Erythroblast (primary cell): ENCODE measurements around the gene ZNF524.

Experiments
- DNase-seq, 2 experiments: peaks; one replicate each; lab custom pipeline; 2025; lab: John Stamatoyannopoulos, UW
- GATA1 ChIP-seq: IDR thresholded peaks from 2 replicates; pipeline ENCODE4 v1.6.1; 2011; ENCODE audit warnings: low read depth, mild to moderate bottlenecking, control low read depth, low read length, moderate library complexity
- POLR2A ChIP-seq: IDR thresholded peaks from 2 replicates; pipeline ENCODE4 v1.6.1; 2011; ENCODE audit warnings: mild to moderate bottlenecking, low read length

The ZNF524 gene

GRCh38 chr19:55586976-55587668, 13.0 kb upstream of the ZNF524 start:
- peak; percentile 93 to 96 for DNase-seq

GRCh38 chr19:55588738-55589137, 11.3 kb upstream of the ZNF524 start:
- no peak for TF ChIP-seq POLR2A
- TF ChIP-seq GATA1: no peak
- no peak for DNase-seq

More at GRCh38 chr19:55586976-55587668, 13.0 kb upstream of the ZNF524 start:
- TF ChIP-seq GATA1 (no peak), POLR2A (no peak)

GRCh38 chr19:55590109-55590508, 10.0 kb upstream of the ZNF524 start:
- TF ChIP-seq POLR2A (no peak), GATA1 (no peak)
- no peak for DNase-seq

- DNase-seq: peak; percentile 68 to 71
- TF ChIP-seq GATA1: no peak
- TF ChIP-seq POLR2A: no peak
Observed at GRCh38 chr19:55590617-55591016, 9.5 kb upstream of the ZNF524 start.

- peak in 1 of 2 experiments; percentile 42 for DNase-seq
- TF ChIP-seq POLR2A (no peak), GATA1 (no peak)
Observed at GRCh38 chr19:55591555-55591954, 8.5 kb upstream of the ZNF524 start.

GRCh38 chr19:55592391-55593090, 7.5 kb upstream of the ZNF524 start:
- no peak for DNase-seq
- no peak for TF ChIP-seq POLR2A
- no peak for TF ChIP-seq GATA1

- no peak for DNase-seq
- no peak for TF ChIP-seq GATA1
Observed at GRCh38 chr19:55593096-55593772, 6.9 kb upstream of the ZNF524 start.

GRCh38 chr19:55594996-55595545, 5.0 kb upstream of the ZNF524 start:
- TF ChIP-seq GATA1: no peak
- no peak for TF ChIP-seq POLR2A
- DNase-seq: no peak

GRCh38 chr19:55596304-55596703, 3.8 kb upstream of the ZNF524 start:
- no peak for DNase-seq
- TF ChIP-seq GATA1 (no peak), POLR2A (no peak)

GRCh38 chr19:55597501-55597921, 2.6 kb upstream of the ZNF524 start:
- DNase-seq: no peak
- TF ChIP-seq GATA1: no peak
- TF ChIP-seq POLR2A: no peak

- no peak for TF ChIP-seq GATA1
- no peak for TF ChIP-seq POLR2A
- no peak for DNase-seq
Observed at GRCh38 chr19:55598034-55598433, 2.1 kb upstream of the ZNF524 start.

- DNase-seq: peak; percentile 96 to 98
Observed at GRCh38 chr19:55598719-55599467, 1.2 kb upstream of the ZNF524 start.

GRCh38 chr19:55599468-55599841, 633 bp upstream of the ZNF524 start, which contains the start of gene FIZ1:
Gene FIZ1 (minus strand): TSS chr19:55599517. CDS start chr19:55597865, 1,652 bp downstream.
- TF ChIP-seq GATA1 (no peak), POLR2A (no peak)
- peak; percentile 98 for DNase-seq

More at GRCh38 chr19:55598719-55599467, 1.2 kb upstream of the ZNF524 start:
- no peak for TF ChIP-seq POLR2A
- TF ChIP-seq GATA1: no peak
